BE2C (cell line): Measurements from ENCODE around the gene KCNIP4.

Source experiments
- DNase-seq: peaks from one replicate; pipeline ENCODE4 v3.0.0-alpha.2; 2020
- H3K27me3 ChIP-seq: fragments of 250-450 bp; sonication (Bioruptor Pico); 2 replicates; pipeline ENCODE4 v1.5.1; 2020; ENCODE audit warnings: mild to moderate bottlenecking
- H3K36me3 ChIP-seq: fragments of 250-450 bp; sonication (Bioruptor Pico); 2 replicates; pipeline ENCODE4 v1.5.1; 2020; ENCODE audit warnings: mild to moderate bottlenecking
- H3K4me1 ChIP-seq: fragments of 250-450 bp; sonication (Bioruptor Pico); 2 replicates; pipeline ENCODE4 v1.5.1; 2020
- H3K4me3 ChIP-seq: 2 replicates; pipeline ENCODE4 v1.5.1; 2011; ENCODE audit warnings: low read depth, low read length
- H3K9me3 ChIP-seq: fragments of 250-450 bp; sonication (Bioruptor Pico); 2 replicates; pipeline ENCODE4 v1.5.1; 2020
- CTCF ChIP-seq: IDR thresholded peaks from 2 replicates; pipeline ENCODE4 v1.5.1; 2012; ENCODE audit warnings: mild to moderate bottlenecking, low read depth, low read length

The KCNIP4 gene

GRCh38 chr4:21517126-21517859, 431.3 kb downstream of the KCNIP4 start:
- TF ChIP-seq CTCF = no peak
- DNase-seq = no peak

GRCh38 chr4:21514022-21514694, 434.4 kb downstream of the KCNIP4 start:
- DNase-seq = no peak
- Histone ChIP-seq H3K9me3 (no peaks in the 10 kb centered on the region), H3K36me3 (peaks cover 3% of the 10 kb centered on the region; the same call in 1 of the 2 replicates), H3K4me3 (no peak overlapping the region), H3K27me3 (no peaks in the 10 kb centered on the region), H3K4me1 (peaks cover 35% of the 10 kb centered on the region)
- TF ChIP-seq CTCF = no peak

More at GRCh38 chr4:21517126-21517859, 431.3 kb downstream of the KCNIP4 start:
- Histone ChIP-seq H3K27me3 (no peaks in the 10 kb centered on the region), H3K4me3 (no peak overlapping the region), H3K36me3 (peaks cover 8% of the 10 kb centered on the region; the same call in 1 of the 2 replicates), H3K4me1 (peaks cover 28% of the 10 kb centered on the region), H3K9me3 (no peaks in the 10 kb centered on the region)

- H3K9me3 ChIP-seq = no peaks in the 10 kb centered on the region
- DNase-seq = peak; percentile 40
- peaks cover 38% of the 10 kb centered on the region for H3K4me1 ChIP-seq
- no peak overlapping the region for H3K4me3 ChIP-seq
- H3K27me3 ChIP-seq = no peaks in the 10 kb centered on the region
- TF ChIP-seq CTCF = peak; percentile 62
- peaks cover 3% of the 10 kb centered on the region; the same call in 1 of the 2 replicates for H3K36me3 ChIP-seq
Observed at GRCh38 chr4:21512353-21512752, 436.2 kb downstream of the KCNIP4 start.

GRCh38 chr4:21507439-21507838, 441.1 kb downstream of the KCNIP4 start:
- Histone ChIP-seq H3K36me3 (no peaks in the 10 kb centered on the region), H3K27me3 (no peaks in the 10 kb centered on the region), H3K4me1 (peaks cover 11% of the 10 kb centered on the region), H3K4me3 (no peak overlapping the region), H3K9me3 (no peaks in the 10 kb centered on the region)
- no peak for DNase-seq
- peak; percentile 57 for TF ChIP-seq CTCF

- Histone ChIP-seq H3K36me3 (no peaks in the 10 kb centered on the region; the same call in 1 of the 2 replicates), H3K9me3 (no peaks in the 10 kb centered on the region), H3K27me3 (no peaks in the 10 kb centered on the region), H3K4me1 (peaks cover 3% of the 10 kb centered on the region), H3K4me3 (no peak overlapping the region)
- no peak for TF ChIP-seq CTCF
- no peak for DNase-seq
Observed at GRCh38 chr4:21490682-21491081, 457.9 kb downstream of the KCNIP4 start.

- Histone ChIP-seq H3K27me3 (no peaks in the 10 kb centered on the region), H3K9me3 (no peaks in the 10 kb centered on the region), H3K4me3 (no peak overlapping the region), H3K4me1 (no peaks in the 10 kb centered on the region), H3K36me3 (no peaks in the 10 kb centered on the region; the same call in 1 of the 2 replicates)
- no peak for TF ChIP-seq CTCF
- no peak for DNase-seq
Observed at GRCh38 chr4:21476757-21477156, 471.8 kb downstream of the KCNIP4 start.
